HepG2 (cell line): Measurements from ENCODE around the gene THSD8. TPM values are rescaled to one million over a fixed set of nuclear protein-coding genes. Genes with fewer than 3 reads are reported as not detected.
A peak's percentile ranks its signal among the peaks of the same experiment; 100 is the strongest.

Source experiments
- ARID2 ChIP-seq: sonication (generic); formaldehyde crosslinking; IDR thresholded peaks from 2 replicates; pipeline ENCODE4 v1.8.1; 2022; ENCODE audit warnings: mild to moderate bottlenecking, missing genetic modification reagents, borderline replicate concordance
- GATA4 ChIP-seq: sonication (generic); IDR thresholded peaks from 2 replicates; pipeline ENCODE4 v1.6.1; 2016; ENCODE audit warnings: antibody characterized with exemption, low read depth, borderline replicate concordance
- MXI1 ChIP-seq: IDR thresholded peaks from 3 replicates; pipeline ENCODE4 v1.6.1; 2012; ENCODE audit warnings: low read depth, low read length, inconsistent platforms, borderline replicate concordance
- POLR2AphosphoS5 ChIP-seq: IDR thresholded peaks from 2 replicates; pipeline ENCODE4 v1.6.1; 2012; ENCODE audit warnings: low read depth, low read length
- SATB2 ChIP-seq: sonication (generic); formaldehyde crosslinking; IDR thresholded peaks from 2 replicates; pipeline ENCODE4 v1.5.0; 2020; ENCODE audit warnings: missing genetic modification reagents
- SMARCC2 ChIP-seq: fragments of 450-650 bp; IDR thresholded peaks from 2 replicates; pipeline ENCODE4 v1.6.1; 2017; ENCODE audit warnings: antibody characterized with exemption, mild to moderate bottlenecking
- XBP1 ChIP-seq: sonication (generic); formaldehyde crosslinking; IDR thresholded peaks from 2 replicates; pipeline ENCODE4 v1.5.0; 2020; ENCODE audit warnings: missing genetic modification reagents
- ZBTB3 ChIP-seq: sonication (generic); formaldehyde crosslinking; IDR thresholded peaks from 2 replicates; pipeline ENCODE4 v1.4.0; 2020; ENCODE audit warnings: low read depth, mild to moderate bottlenecking, moderate library complexity, missing genetic modification reagents, borderline replicate concordance
- ZBTB7B ChIP-seq: sonication (generic); formaldehyde crosslinking; IDR thresholded peaks from 2 replicates; pipeline ENCODE4 v1.4.0; 2020; ENCODE audit warnings: missing genetic modification reagents
- ZFAT ChIP-seq: sonication (generic); formaldehyde crosslinking; conservative IDR thresholded peaks from 2 replicates; pipeline ENCODE4 v1.8.1; 2023; ENCODE audit warnings: missing genetic modification reagents, inconsistent platforms
- ZIK1 ChIP-seq: sonication (generic); formaldehyde crosslinking; IDR thresholded peaks from 2 replicates; pipeline ENCODE4 v1.5.0; 2020; ENCODE audit warnings: mild to moderate bottlenecking, low read depth, missing genetic modification reagents, borderline replicate concordance
- ZNF274 ChIP-seq: sonication (generic); formaldehyde crosslinking; IDR thresholded peaks from 2 replicates; pipeline ENCODE4 v1.5.1; 2020; ENCODE audit warnings: mild to moderate bottlenecking, missing genetic modification reagents
- ZNF292 ChIP-seq: sonication (generic); formaldehyde crosslinking; IDR thresholded peaks from 2 replicates; pipeline ENCODE4 v1.8.1; 2022; ENCODE audit warnings: mild to moderate bottlenecking, low read depth, missing genetic modification reagents, borderline replicate concordance
- ZNF550 ChIP-seq: sonication (generic); formaldehyde crosslinking; IDR thresholded peaks from 2 replicates; pipeline ENCODE4 v1.4.0; 2020; ENCODE audit warnings: mild to moderate bottlenecking, missing genetic modification reagents, borderline replicate concordance
- ZNF878 ChIP-seq: sonication (generic); formaldehyde crosslinking; IDR thresholded peaks from 2 replicates; pipeline ENCODE4 v1.8.1; 2023; ENCODE audit warnings: mild to moderate bottlenecking, missing genetic modification reagents, moderate library complexity
- polyA plus RNA-seq, 8 experiments: library from polyadenylated mRNA; depleted of rRNA in 3 of 8; stranded (reverse) in 7 of 8; unstranded in 1 of 8; fragments of >200 nt; fragmentation: Illumina TruSeq in 4 of 8; extraction: Trizol in 4 of 8; gene quantifications; 2 replicates each; pipeline versions ENCODE4 v1.2.1 to v1.2.3, GENCODE V29; 2011 to 2016; ENCODE audit warnings: low read depth in 4 of 8, missing spikeins in 1 of 8, mixed read lengths in 1 of 8; ENCODE audit not compliant: insufficient read depth in 1 of 8
- total RNA-seq, 5 experiments: library from RNA; depleted of rRNA; stranded (reverse); fragments of >200 nt; fragmentation: Illumina TruSeq; extraction: Trizol; gene quantifications; 2 replicates each; pipeline ENCODE4 v1.2.3, GENCODE V29; 2016; ENCODE audit warnings: low read depth in 1 of 5
- TF ChIP-seq, protein P1 (sequence below): sonication (generic); formaldehyde crosslinking; IDR thresholded peaks from 2 replicates; pipeline ENCODE4 v1.5.0; 2020; ENCODE audit warnings: mild to moderate bottlenecking, missing genetic modification reagents, borderline replicate concordance
- TF ChIP-seq, protein P2 (sequence below): IDR thresholded peaks from 2 replicates; pipeline ENCODE4 v1.6.1; 2012; ENCODE audit warnings: low read depth, low read length, improper control_type of control experiment
- TF ChIP-seq, protein P3 (sequence below): fragments of 450-650 bp; IDR thresholded peaks from 2 replicates; pipeline ENCODE4 v1.6.1; 2016

The THSD8 gene
- total and polyA plus RNA-seq, 2 of the 13 experiments (the other 11 are each of a cell fraction or from before 2014, with no cell fraction given), result 4.8 to 14.9 TPM

- TF ChIP-seq, protein P1, sequence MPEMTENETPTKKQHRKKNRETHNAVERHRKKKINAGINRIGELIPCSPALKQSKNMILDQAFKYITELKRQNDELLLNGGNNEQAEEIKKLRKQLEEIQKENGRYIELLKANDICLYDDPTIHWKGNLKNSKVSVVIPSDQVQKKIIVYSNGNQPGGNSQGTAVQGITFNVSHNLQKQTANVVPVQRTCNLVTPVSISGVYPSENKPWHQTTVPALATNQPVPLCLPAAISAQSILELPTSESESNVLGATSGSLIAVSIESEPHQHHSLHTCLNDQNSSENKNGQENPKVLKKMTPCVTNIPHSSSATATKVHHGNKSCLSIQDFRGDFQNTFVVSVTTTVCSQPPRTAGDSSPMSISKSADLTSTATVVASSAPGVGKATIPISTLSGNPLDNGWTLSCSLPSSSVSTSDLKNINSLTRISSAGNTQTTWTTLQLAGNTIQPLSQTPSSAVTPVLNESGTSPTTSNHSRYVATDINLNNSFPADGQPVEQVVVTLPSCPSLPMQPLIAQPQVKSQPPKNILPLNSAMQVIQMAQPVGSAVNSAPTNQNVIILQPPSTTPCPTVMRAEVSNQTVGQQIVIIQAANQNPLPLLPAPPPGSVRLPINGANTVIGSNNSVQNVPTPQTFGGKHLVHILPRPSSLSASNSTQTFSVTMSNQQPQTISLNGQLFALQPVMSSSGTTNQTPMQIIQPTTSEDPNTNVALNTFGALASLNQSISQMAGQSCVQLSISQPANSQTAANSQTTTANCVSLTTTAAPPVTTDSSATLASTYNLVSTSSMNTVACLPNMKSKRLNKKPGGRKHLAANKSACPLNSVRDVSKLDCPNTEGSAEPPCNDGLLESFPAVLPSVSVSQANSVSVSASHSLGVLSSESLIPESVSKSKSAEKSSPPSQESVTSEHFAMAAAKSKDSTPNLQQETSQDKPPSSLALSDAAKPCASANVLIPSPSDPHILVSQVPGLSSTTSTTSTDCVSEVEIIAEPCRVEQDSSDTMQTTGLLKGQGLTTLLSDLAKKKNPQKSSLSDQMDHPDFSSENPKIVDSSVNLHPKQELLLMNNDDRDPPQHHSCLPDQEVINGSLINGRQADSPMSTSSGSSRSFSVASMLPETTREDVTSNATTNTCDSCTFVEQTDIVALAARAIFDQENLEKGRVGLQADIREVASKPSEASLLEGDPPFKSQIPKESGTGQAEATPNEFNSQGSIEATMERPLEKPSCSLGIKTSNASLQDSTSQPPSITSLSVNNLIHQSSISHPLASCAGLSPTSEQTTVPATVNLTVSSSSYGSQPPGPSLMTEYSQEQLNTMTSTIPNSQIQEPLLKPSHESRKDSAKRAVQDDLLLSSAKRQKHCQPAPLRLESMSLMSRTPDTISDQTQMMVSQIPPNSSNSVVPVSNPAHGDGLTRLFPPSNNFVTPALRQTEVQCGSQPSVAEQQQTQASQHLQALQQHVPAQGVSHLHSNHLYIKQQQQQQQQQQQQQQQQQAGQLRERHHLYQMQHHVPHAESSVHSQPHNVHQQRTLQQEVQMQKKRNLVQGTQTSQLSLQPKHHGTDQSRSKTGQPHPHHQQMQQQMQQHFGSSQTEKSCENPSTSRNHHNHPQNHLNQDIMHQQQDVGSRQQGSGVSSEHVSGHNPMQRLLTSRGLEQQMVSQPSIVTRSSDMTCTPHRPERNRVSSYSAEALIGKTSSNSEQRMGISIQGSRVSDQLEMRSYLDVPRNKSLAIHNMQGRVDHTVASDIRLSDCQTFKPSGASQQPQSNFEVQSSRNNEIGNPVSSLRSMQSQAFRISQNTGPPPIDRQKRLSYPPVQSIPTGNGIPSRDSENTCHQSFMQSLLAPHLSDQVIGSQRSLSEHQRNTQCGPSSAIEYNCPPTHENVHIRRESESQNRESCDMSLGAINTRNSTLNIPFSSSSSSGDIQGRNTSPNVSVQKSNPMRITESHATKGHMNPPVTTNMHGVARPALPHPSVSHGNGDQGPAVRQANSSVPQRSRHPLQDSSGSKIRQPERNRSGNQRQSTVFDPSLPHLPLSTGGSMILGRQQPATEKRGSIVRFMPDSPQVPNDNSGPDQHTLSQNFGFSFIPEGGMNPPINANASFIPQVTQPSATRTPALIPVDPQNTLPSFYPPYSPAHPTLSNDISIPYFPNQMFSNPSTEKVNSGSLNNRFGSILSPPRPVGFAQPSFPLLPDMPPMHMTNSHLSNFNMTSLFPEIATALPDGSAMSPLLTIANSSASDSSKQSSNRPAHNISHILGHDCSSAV (CRISPR knock-in tag), result no peak
- TF ChIP-seq ZBTB3 (CRISPR knock-in tag) (no peak), POLR2AphosphoS5 (0 out of 2 replicates have a peak, but pooled peaks have one; percentile 41), ZNF292 (CRISPR knock-in tag) (0 out of 2 replicates have a peak, but pooled peaks have one; percentile 18), ZIK1 (no peak), ZNF550 (no peak), MXI1 (0 out of 3 replicates have a peak, but pooled peaks have one; percentile 11), SMARCC2 (no peak), XBP1 (CRISPR knock-in tag) (no peak), ARID2 (CRISPR knock-in tag) (no peak), ZBTB7B (CRISPR knock-in tag) (no peak; the same call in 1 of the 2 replicates), ZNF274 (CRISPR knock-in tag) (no peak), ZNF878 (CRISPR knock-in tag) (peak; percentile 80; the same call in 1 of the 2 replicates), ZFAT (CRISPR knock-in tag) (no peak), GATA4 (no peak), SATB2 (CRISPR knock-in tag) (0 out of 2 replicates have a peak, but pooled peaks have one; percentile 67)
- TF ChIP-seq, protein P2, sequence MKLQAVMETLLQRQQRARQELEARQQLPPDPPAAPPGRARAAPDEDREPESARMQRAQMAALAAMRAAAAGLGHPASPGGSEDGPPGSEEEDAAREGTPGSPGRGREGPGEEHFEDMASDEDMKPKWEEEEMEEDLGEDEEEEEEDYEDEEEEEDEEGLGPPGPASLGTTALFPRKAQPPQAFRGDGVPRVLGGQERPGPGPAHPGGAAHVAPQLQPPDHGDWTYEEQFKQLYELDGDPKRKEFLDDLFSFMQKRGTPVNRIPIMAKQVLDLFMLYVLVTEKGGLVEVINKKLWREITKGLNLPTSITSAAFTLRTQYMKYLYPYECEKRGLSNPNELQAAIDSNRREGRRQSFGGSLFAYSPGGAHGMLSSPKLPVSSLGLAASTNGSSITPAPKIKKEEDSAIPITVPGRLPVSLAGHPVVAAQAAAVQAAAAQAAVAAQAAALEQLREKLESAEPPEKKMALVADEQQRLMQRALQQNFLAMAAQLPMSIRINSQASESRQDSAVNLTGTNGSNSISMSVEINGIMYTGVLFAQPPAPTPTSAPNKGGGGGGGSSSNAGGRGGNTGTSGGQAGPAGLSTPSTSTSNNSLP, result no peak
- TF ChIP-seq, protein P3, sequence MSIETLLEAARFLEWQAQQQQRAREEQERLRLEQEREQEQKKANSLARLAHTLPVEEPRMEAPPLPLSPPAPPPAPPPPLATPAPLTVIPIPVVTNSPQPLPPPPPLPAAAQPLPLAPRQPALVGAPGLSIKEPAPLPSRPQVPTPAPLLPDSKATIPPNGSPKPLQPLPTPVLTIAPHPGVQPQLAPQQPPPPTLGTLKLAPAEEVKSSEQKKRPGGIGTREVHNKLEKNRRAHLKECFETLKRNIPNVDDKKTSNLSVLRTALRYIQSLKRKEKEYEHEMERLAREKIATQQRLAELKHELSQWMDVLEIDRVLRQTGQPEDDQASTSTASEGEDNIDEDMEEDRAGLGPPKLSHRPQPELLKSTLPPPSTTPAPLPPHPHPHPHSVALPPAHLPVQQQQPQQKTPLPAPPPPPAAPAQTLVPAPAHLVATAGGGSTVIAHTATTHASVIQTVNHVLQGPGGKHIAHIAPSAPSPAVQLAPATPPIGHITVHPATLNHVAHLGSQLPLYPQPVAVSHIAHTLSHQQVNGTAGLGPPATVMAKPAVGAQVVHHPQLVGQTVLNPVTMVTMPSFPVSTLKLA, result no peak
These were observed 9.6 kb upstream of the THSD8 start (continued) for GRCh38 chr19:12792051-12792852.
